ENCODE results near the gene TMEM92. TPM values are rescaled to one million over a fixed set of nuclear protein-coding genes. Genes with fewer than 3 reads are reported as not detected.

TMEM92 gene
- polyA plus RNA-seq, 1 donor (not counting 4 experiments of a cell fraction or from before 2014, with no cell fraction given): 0.88 TPM

GRCh38 chr17:50303051-50303450, 28.8 kb downstream of the TMEM92 start:
- no peaks in the 10 kb centered on the region for H3K79me2 ChIP-seq (ENCODE audit: control insufficient read depth, insufficient read depth, low read length)
- H3K4me1 ChIP-seq (ENCODE audit: control insufficient read depth, extremely low read depth, insufficient read depth, low read length): no peaks in the 10 kb centered on the region
- FAIRE-seq (no peak), DNase-seq (ENCODE audit: low read depth, low spot score) (no peak)
- dilution Hi-C loops (cut with MboI; ENCODE audit: extremely low pct_ligation_motif_present, low sequenced_read_pairs): no loop called here
- H3K27ac ChIP-seq (ENCODE audit: control insufficient read depth, insufficient read depth, low read length): no peak overlapping the region
- no peaks in the 10 kb centered on the region for H3K9me3 ChIP-seq (ENCODE audit: control insufficient read depth, low read depth, low read length)
- H3K27me3 ChIP-seq (ENCODE audit: control insufficient read depth, extremely low read depth, insufficient read depth, low read length): no peaks in the 10 kb centered on the region
- H3K4me2 ChIP-seq (ENCODE audit: control insufficient read depth, extremely low read depth, insufficient read depth, low read depth, low read length): no peak overlapping the region
- TF ChIP-seq EZH2 (IDR thresholded peaks at IDR 0.05; ENCODE audit: low read length) (no peak), CTCF (optimal IDR thresholded peaks at IDR 0.05 in 1 of 3, IDR thresholded peaks at IDR 0.05 in 1 of 3, conservative IDR thresholded peaks at IDR 0.05 in 1 of 3; ENCODE audit: extremely low read depth in 1 of 3, insufficient read depth in 2 of 3, low read length in 3 of 3) (no peak)
- H3K36me3 ChIP-seq (ENCODE audit: control insufficient read depth in 2 of 2, extremely low read depth in 1 of 2, insufficient read depth in 2 of 2, low read length in 2 of 2): no peaks in the 10 kb centered on the region
- no peaks in the 10 kb centered on the region for H3K9me1 ChIP-seq (ENCODE audit: control insufficient read depth, extremely low read depth, insufficient read depth, low read length)
- no peak overlapping the region for H3K9ac ChIP-seq (ENCODE audit: control insufficient read depth, extremely low read depth, insufficient read depth, low read length)
- no peaks in the 10 kb centered on the region for H4K20me1 ChIP-seq (ENCODE audit: control insufficient read depth, extremely low read depth, insufficient read depth, low read length)
- no peak overlapping the region for H3K4me3 ChIP-seq (ENCODE audit: control insufficient read depth in 2 of 3, extremely low read depth in 1 of 3, insufficient read depth in 2 of 3, low read depth in 1 of 3, low read length in 3 of 3)
- H2AFZ ChIP-seq (ENCODE audit: control insufficient read depth, low read length): no peak overlapping the region

GRCh38 chr17:50303596-50303995, 29.3 kb downstream of the TMEM92 start:
- Histone ChIP-seq H3K9ac (ENCODE audit: control insufficient read depth, extremely low read depth, insufficient read depth, low read length) (no peak overlapping the region), H3K79me2 (ENCODE audit: control insufficient read depth, insufficient read depth, low read length) (no peaks in the 10 kb centered on the region), H2AFZ (ENCODE audit: control insufficient read depth, low read length) (no peak overlapping the region), H4K20me1 (ENCODE audit: control insufficient read depth, extremely low read depth, insufficient read depth, low read length) (no peaks in the 10 kb centered on the region), H3K36me3 (ENCODE audit: control insufficient read depth in 2 of 2, extremely low read depth in 1 of 2, insufficient read depth in 2 of 2, low read length in 2 of 2) (no peaks in the 10 kb centered on the region), H3K4me1 (ENCODE audit: control insufficient read depth, extremely low read depth, insufficient read depth, low read length) (no peaks in the 10 kb centered on the region), H3K4me3 (ENCODE audit: control insufficient read depth in 2 of 3, extremely low read depth in 1 of 3, insufficient read depth in 2 of 3, low read depth in 1 of 3, low read length in 3 of 3) (no peak overlapping the region), H3K27me3 (ENCODE audit: control insufficient read depth, extremely low read depth, insufficient read depth, low read length) (no peaks in the 10 kb centered on the region), H3K4me2 (ENCODE audit: control insufficient read depth, extremely low read depth, insufficient read depth, low read depth, low read length) (no peak overlapping the region), H3K9me3 (ENCODE audit: control insufficient read depth, low read depth, low read length) (no peaks in the 10 kb centered on the region), H3K27ac (ENCODE audit: control insufficient read depth, insufficient read depth, low read length) (no peak overlapping the region), H3K9me1 (ENCODE audit: control insufficient read depth, extremely low read depth, insufficient read depth, low read length) (no peaks in the 10 kb centered on the region)
- dilution Hi-C loops (cut with MboI; ENCODE audit: extremely low pct_ligation_motif_present, low sequenced_read_pairs): no loop called here
- FAIRE-seq (no peak), DNase-seq (ENCODE audit: low read depth, low spot score) (no peak)
- no peak for TF ChIP-seq CTCF (optimal IDR thresholded peaks at IDR 0.05 in 1 of 3, IDR thresholded peaks at IDR 0.05 in 1 of 3, conservative IDR thresholded peaks at IDR 0.05 in 1 of 3; ENCODE audit: extremely low read depth in 1 of 3, insufficient read depth in 2 of 3, low read length in 3 of 3)
- no peak for TF ChIP-seq EZH2 (IDR thresholded peaks at IDR 0.05; ENCODE audit: low read length)

Measured in keratinocyte (primary cell).